Measurements from ENCODE around the gene SCAP.

The SCAP gene

DNA sequence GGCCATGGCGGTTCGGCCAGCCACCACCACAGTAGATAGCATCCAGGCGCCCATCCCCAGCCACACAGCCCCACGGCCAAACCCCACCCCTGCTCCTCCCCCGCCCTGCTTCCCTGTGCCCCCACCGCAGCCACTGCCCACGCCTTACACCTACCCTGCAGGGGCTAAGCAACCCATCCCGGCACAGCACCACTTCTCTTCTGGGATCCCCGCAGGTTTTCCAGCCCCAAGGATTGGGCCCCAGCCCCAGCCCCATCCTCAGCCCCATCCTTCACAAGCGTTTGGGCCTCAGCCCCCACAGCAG is 65.4 kb downstream of the SCAP start:
- H3K9ac ChIP-seq (ENCODE audit: low read depth in 1 of 2, low read length in 2 of 2): no peak overlapping the region
- peaks cover 70 to 75% of the 10 kb centered on the region in 2 donors for H3K36me3 ChIP-seq (ENCODE audit: control insufficient read depth in 2 of 2, insufficient read depth in 2 of 2, low read length in 2 of 2)
- peaks cover 0 to 3% of the 10 kb centered on the region in 2 donors for H3K4me1 ChIP-seq (ENCODE audit: control insufficient read depth in 2 of 2, insufficient read depth in 2 of 2, low read length in 2 of 2)
- H3K27me3 ChIP-seq (ENCODE audit: control insufficient read depth in 2 of 2, insufficient read depth in 2 of 2, low read length in 2 of 2): no peaks in the 10 kb centered on the region
- H3K9me3 ChIP-seq (ENCODE audit: control insufficient read depth in 2 of 2, low read length in 2 of 2): no peaks in the 10 kb centered on the region
- no peak overlapping the region for H3K4me3 ChIP-seq (ENCODE audit: low read length in 2 of 2)
- no peak overlapping the region for H3K27ac ChIP-seq (ENCODE audit: low read depth in 2 of 2, low read length in 2 of 2)

DNA sequence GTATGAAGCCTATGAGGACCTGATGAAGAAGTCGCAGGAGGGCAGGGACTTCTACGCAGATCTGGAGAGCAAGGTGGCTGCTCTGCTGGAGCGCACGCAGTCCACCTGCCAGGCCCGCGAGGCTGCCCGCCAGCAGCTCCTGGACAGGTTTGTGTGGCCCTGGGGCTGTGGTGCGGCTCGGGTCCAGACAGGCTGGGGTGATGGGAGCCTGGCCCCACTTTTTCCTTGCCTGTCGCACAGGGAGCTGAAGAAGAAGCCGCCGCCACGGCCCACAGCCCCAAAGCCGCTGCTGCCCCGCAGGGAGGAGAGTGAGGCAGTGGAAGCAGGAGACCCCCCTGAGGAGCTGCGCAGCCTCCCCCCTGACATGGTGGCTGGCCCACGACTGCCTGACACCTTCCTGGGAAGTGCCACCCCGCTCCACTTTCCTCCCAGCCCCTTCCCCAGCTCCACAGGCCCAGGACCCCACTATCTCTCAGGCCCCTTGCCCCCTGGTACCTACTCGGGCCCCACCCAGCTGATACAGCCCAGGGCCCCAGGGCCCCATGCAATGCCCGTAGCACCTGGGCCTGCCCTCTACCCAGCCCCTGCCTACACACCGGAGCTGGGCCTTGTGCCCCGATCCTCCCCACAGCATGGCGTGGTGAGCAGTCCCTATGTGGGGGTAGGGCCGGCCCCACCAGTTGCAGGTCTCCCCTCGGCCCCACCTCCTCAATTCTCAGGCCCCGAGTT is 65.9 kb downstream of the SCAP start:
- no peaks in the 10 kb centered on the region for H3K27me3 ChIP-seq (ENCODE audit: control insufficient read depth in 2 of 2, insufficient read depth in 2 of 2, low read length in 2 of 2)
- H3K36me3 ChIP-seq (ENCODE audit: control insufficient read depth in 2 of 2, insufficient read depth in 2 of 2, low read length in 2 of 2): peaks cover 68 to 70% of the 10 kb centered on the region in 2 donors

DNA sequence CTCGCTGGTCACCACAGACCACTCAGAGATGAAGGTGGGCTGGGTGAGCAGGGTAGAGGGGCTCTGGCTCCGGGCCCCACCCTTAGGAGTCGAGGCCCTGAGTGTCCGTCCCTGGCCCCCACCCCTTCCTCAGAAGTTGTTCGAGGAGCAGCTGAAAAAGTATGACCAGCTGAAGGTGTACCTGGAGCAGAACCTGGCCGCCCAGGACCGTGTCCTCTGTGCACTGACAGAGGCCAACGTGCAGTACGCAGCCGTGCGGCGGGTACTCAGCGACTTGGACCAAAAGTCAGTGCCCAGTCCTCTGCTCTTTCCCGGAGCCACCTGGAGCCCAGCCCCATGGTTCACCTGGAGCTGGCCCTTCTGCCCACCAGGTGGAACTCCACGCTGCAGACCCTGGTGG is 66.5 kb downstream of the SCAP start:
- no peak overlapping the region for H3K27ac ChIP-seq (ENCODE audit: low read depth in 2 of 2, low read length in 2 of 2)
- no peak overlapping the region for H3K4me3 ChIP-seq (ENCODE audit: low read length in 2 of 2)
- peaks cover 66% of the 10 kb centered on the region in 2 donors for H3K36me3 ChIP-seq (ENCODE audit: control insufficient read depth in 2 of 2, insufficient read depth in 2 of 2, low read length in 2 of 2)
- peaks cover 3 to 6% of the 10 kb centered on the region in 2 donors for H3K4me1 ChIP-seq (ENCODE audit: control insufficient read depth in 2 of 2, insufficient read depth in 2 of 2, low read length in 2 of 2)
- H3K9me3 ChIP-seq (ENCODE audit: control insufficient read depth in 2 of 2, low read length in 2 of 2): no peaks in the 10 kb centered on the region
- no peaks in the 10 kb centered on the region for H3K27me3 ChIP-seq (ENCODE audit: control insufficient read depth in 2 of 2, insufficient read depth in 2 of 2, low read length in 2 of 2)
- no peak overlapping the region for H3K9ac ChIP-seq (ENCODE audit: low read depth in 1 of 2, low read length in 2 of 2)

More for the DNA sequence above, 65.9 kb downstream of the SCAP start:
- no peaks in the 10 kb centered on the region for H3K9me3 ChIP-seq (ENCODE audit: control insufficient read depth in 2 of 2, low read length in 2 of 2)
- no peak overlapping the region for H3K27ac ChIP-seq (ENCODE audit: low read depth in 2 of 2, low read length in 2 of 2)
- H3K9ac ChIP-seq (ENCODE audit: low read depth in 1 of 2, low read length in 2 of 2): no peak overlapping the region
- peaks cover 3% of the 10 kb centered on the region in 2 donors for H3K4me1 ChIP-seq (ENCODE audit: control insufficient read depth in 2 of 2, insufficient read depth in 2 of 2, low read length in 2 of 2)
- H3K4me3 ChIP-seq (ENCODE audit: low read length in 2 of 2): no peak overlapping the region

DNA sequence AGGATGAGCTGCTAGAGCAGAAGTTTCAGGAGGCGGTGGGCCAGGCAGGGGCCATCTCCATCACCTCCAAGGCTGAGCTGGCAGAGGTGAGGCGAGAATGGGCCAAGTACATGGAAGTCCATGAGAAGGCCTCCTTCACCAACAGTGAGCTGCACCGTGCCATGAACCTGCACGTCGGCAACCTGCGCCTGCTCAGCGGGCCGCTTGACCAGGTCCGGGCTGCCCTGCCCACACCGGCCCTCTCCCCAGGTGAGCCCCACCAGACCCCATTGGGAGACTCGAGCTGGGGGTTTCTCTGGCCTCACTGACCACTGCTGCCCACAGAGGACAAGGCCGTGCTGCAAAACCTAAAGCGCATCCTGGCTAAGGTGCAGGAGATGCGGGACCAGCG is 66.9 kb downstream of the SCAP start:
- H3K4me3 ChIP-seq (ENCODE audit: low read length in 2 of 2): no peak overlapping the region
- H3K27ac ChIP-seq (ENCODE audit: low read depth in 2 of 2, low read length in 2 of 2): no peak overlapping the region
- no peak overlapping the region for H3K9ac ChIP-seq (ENCODE audit: low read depth in 1 of 2, low read length in 2 of 2)
- H3K4me1 ChIP-seq (ENCODE audit: control insufficient read depth in 2 of 2, insufficient read depth in 2 of 2, low read length in 2 of 2): peaks cover 3 to 6% of the 10 kb centered on the region in 2 donors
- no peaks in the 10 kb centered on the region for H3K9me3 ChIP-seq (ENCODE audit: control insufficient read depth in 2 of 2, low read length in 2 of 2)
- H3K27me3 ChIP-seq (ENCODE audit: control insufficient read depth in 2 of 2, insufficient read depth in 2 of 2, low read length in 2 of 2): no peaks in the 10 kb centered on the region
- peaks cover 61 to 62% of the 10 kb centered on the region in 2 donors for H3K36me3 ChIP-seq (ENCODE audit: control insufficient read depth in 2 of 2, insufficient read depth in 2 of 2, low read length in 2 of 2)

DNA sequence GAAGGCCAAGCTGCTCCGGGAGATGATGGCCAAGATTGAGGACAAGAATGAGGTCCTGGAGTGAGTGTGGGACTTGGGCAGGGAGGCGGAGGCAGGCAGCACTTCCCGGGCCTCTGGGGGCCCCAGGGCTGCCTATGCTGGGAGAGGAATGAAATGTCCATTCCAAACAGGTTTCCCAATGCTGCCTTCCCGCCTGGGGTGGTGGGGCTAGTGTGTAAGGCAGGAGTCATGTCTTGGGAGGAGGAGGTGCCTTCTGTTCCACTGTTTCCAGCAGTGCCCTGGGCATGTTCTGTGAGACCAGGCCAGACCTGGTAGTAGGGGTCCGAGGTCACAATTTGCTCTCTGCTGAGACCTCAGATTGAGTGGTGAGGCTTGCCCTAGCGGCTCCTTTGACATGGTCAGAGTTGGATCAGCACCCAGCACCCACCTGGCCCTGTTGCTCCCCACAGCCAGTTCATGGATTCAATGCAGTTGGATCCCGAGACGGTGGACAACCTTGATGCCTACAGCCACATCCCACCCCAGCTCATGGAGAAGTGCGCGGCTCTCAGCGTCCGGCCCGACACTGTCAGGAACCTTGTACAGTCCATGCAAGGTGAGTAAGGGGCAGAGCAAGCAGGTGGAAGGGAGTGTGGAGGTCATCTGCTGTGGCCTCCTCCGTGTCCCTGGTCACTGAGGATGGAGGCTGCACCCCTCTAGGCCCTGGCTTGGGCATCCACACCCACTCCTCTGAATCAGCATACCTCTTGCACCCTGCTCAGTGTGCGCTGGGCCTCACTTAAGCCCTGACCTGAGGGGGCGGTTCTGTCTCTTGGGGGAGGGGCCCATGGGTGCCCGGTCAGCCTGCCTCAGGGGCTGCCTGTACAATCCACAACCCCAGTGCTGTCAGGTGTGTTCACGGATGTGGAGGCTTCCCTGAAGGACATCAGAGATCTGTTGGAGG is 67.6 kb downstream of the SCAP start:
- peaks cover 3 to 6% of the 10 kb centered on the region in 2 donors for H3K4me1 ChIP-seq (ENCODE audit: control insufficient read depth in 2 of 2, insufficient read depth in 2 of 2, low read length in 2 of 2)
- H3K4me3 ChIP-seq (ENCODE audit: low read length in 2 of 2): no peak overlapping the region
- H3K9me3 ChIP-seq (ENCODE audit: control insufficient read depth in 2 of 2, low read length in 2 of 2): no peaks in the 10 kb centered on the region
- H3K27me3 ChIP-seq (ENCODE audit: control insufficient read depth in 2 of 2, insufficient read depth in 2 of 2, low read length in 2 of 2): no peaks in the 10 kb centered on the region
- no peak overlapping the region for H3K9ac ChIP-seq (ENCODE audit: low read depth in 1 of 2, low read length in 2 of 2)
- no peak overlapping the region for H3K27ac ChIP-seq (ENCODE audit: low read depth in 2 of 2, low read length in 2 of 2)
- peaks cover 56 to 59% of the 10 kb centered on the region in 2 donors for H3K36me3 ChIP-seq (ENCODE audit: control insufficient read depth in 2 of 2, insufficient read depth in 2 of 2, low read length in 2 of 2)

DNA sequence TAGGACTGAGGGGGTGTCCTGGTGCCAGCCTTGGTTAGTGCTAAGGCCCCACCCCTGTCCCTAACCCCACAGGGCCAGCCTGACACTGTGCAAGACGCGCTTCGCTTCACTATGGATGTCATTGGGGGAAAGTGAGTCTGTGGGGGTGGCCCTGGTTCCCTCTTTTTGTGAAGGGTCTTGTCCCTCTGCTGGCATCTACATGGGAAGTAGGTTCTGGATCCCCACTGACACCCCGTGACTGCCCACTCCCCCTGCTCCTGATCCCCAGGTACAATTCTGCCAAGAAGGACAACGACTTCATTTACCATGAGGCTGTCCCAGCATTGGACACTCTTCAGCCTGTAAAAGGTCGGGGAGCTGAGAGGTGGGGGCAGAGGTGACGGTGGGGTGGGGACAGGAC is 68.5 kb downstream of the SCAP start:
- H3K4me1 ChIP-seq (ENCODE audit: control insufficient read depth in 2 of 2, insufficient read depth in 2 of 2, low read length in 2 of 2): peaks cover 3 to 6% of the 10 kb centered on the region in 2 donors

DNA sequence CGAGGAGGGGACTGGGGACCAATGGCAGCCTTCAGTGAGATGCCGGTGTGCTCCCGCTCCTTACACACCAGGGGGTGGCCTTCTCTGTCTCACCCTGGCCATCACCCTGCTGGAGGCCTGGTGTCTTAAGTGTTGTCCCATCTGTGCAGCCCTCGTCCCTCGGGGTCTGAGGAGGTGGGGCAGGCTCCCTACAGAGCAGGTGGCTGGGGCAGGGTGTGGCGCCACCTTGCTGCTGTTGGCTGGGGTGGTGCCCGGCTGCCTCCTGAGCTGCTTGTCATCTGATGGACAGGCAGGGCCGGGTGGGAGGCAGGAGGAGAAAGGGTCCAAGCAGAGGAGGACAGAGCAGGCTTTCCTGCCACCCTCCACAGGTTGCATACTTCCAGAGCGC is 69.0 kb downstream of the SCAP start:
- Histone ChIP-seq H3K27ac (ENCODE audit: low read depth in 2 of 2, low read length in 2 of 2) (no peak overlapping the region), H3K36me3 (ENCODE audit: control insufficient read depth in 2 of 2, insufficient read depth in 2 of 2, low read length in 2 of 2) (peaks cover 44 to 47% of the 10 kb centered on the region in 2 donors)

More for the DNA sequence above, 68.5 kb downstream of the SCAP start:
- no peaks in the 10 kb centered on the region for H3K9me3 ChIP-seq (ENCODE audit: control insufficient read depth in 2 of 2, low read length in 2 of 2)
- H3K27ac ChIP-seq (ENCODE audit: low read depth in 2 of 2, low read length in 2 of 2): no peak overlapping the region
- peaks cover 48 to 52% of the 10 kb centered on the region in 2 donors for H3K36me3 ChIP-seq (ENCODE audit: control insufficient read depth in 2 of 2, insufficient read depth in 2 of 2, low read length in 2 of 2)
- H3K4me3 ChIP-seq (ENCODE audit: low read length in 2 of 2): no peak overlapping the region
- H3K27me3 ChIP-seq (ENCODE audit: control insufficient read depth in 2 of 2, insufficient read depth in 2 of 2, low read length in 2 of 2): no peaks in the 10 kb centered on the region
- no peak overlapping the region for H3K9ac ChIP-seq (ENCODE audit: low read depth in 1 of 2, low read length in 2 of 2)

DNA sequence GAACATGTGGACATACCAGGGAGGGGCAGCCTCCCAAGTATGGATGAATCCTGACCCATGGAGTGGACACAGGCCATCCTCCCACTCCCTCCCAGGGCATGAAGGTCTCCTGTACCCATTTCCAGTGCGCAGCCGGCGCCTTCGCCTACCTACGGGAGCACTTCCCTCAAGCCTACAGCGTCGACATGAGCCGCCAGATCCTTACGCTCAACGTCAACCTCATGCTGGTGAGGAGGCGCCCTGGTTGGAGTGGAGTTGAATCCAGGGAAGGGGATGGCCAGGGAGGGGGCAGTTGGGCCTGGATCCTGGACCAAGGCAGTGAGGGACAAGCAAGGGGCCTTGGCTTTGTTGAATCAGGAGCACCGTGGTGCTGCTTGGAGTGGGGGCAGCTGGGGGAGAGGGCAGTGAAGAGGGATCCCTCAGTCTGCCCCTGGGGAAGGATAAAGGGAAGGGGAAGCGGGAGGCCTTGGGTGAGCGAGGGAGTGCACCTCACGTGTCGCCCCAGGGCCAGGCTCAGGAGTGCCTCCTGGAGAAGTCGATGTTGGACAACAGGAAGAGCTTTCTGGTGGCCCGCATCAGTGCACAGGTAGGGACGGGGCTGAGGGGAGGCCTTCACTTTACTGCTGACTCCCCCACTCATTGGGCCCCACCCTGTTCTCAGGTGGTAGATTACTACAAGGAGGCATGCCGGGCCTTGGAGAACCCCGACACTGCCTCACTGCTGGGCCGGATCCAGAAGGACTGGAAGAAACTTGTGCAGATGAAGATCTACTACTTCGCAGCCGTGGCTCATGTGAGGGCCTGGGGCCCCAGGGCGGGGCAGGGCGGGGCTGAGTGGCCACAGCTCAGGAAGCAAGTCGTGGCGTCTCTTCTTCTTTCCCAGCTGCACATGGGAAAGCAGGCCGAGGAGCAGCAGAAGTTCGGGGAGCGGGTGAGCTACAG is 69.7 kb downstream of the SCAP start:
- H3K36me3 ChIP-seq (ENCODE audit: control insufficient read depth in 2 of 2, insufficient read depth in 2 of 2, low read length in 2 of 2): peaks cover 38 to 41% of the 10 kb centered on the region in 2 donors
- H3K9me3 ChIP-seq (ENCODE audit: control insufficient read depth in 2 of 2, low read length in 2 of 2): no peaks in the 10 kb centered on the region
- no peak overlapping the region for H3K9ac ChIP-seq (ENCODE audit: low read depth in 1 of 2, low read length in 2 of 2)
- H3K4me3 ChIP-seq (ENCODE audit: low read length in 2 of 2): no peak overlapping the region
- no peak overlapping the region for H3K27ac ChIP-seq (ENCODE audit: low read depth in 2 of 2, low read length in 2 of 2)
- peaks cover 3 to 6% of the 10 kb centered on the region in 2 donors for H3K4me1 ChIP-seq (ENCODE audit: control insufficient read depth in 2 of 2, insufficient read depth in 2 of 2, low read length in 2 of 2)
- H3K27me3 ChIP-seq (ENCODE audit: control insufficient read depth in 2 of 2, insufficient read depth in 2 of 2, low read length in 2 of 2): no peaks in the 10 kb centered on the region

More for the DNA sequence above, 69.0 kb downstream of the SCAP start:
- Histone ChIP-seq H3K27me3 (ENCODE audit: control insufficient read depth in 2 of 2, insufficient read depth in 2 of 2, low read length in 2 of 2) (no peaks in the 10 kb centered on the region), H3K4me3 (ENCODE audit: low read length in 2 of 2) (no peak overlapping the region), H3K4me1 (ENCODE audit: control insufficient read depth in 2 of 2, insufficient read depth in 2 of 2, low read length in 2 of 2) (peaks cover 3 to 6% of the 10 kb centered on the region in 2 donors), H3K9ac (ENCODE audit: low read depth in 1 of 2, low read length in 2 of 2) (no peak overlapping the region), H3K9me3 (ENCODE audit: control insufficient read depth in 2 of 2, low read length in 2 of 2) (no peaks in the 10 kb centered on the region)

DNA sequence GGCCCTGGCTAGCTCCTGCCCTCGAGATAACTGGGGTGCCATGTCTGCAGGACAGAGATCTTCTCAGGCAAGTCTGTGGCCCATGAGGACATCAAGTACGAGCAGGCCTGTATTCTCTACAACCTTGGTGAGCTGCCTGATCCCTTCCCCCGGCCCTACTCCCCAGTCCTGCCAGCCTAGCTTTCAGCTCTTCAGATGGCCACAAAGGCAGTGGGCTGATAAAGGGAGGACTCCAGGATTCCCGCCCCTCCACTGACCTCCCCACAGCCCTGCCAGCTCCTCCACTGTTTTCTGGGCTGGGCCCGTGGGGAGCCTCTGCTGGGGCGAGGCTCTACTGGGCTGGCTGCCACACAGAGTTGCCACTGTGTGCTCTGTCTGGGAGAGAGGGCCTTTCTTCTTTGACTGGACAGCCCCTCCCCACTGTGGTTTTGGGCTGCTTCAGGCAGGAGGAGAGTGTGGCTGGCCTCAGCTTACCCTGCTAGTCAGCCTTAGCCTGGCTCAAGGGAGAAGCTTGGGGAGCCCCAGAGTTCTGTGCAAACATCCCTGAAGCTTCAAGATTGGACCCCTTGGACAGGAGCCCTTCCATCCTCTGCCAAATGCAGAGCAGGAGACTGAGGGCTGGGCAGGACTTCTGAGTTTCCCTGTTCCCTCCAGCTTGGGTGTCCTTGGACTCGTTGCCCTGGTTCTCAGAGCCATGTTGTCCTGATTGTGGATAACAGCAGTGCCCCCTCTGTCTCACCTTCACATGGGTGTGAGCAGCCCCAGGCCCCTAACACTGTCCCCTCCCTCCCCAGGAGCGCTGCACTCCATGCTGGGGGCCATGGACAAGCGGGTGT is 70.6 kb downstream of the SCAP start:
- no peaks in the 10 kb centered on the region for H3K27me3 ChIP-seq (ENCODE audit: control insufficient read depth in 2 of 2, insufficient read depth in 2 of 2, low read length in 2 of 2)
- no peak overlapping the region for H3K9ac ChIP-seq (ENCODE audit: low read depth in 1 of 2, low read length in 2 of 2)
- peaks cover 3 to 6% of the 10 kb centered on the region in 2 donors for H3K4me1 ChIP-seq (ENCODE audit: control insufficient read depth in 2 of 2, insufficient read depth in 2 of 2, low read length in 2 of 2)
- peak overlapping the region in 1 of 2 donors; percentile 3 for H3K27ac ChIP-seq (ENCODE audit: low read depth in 2 of 2, low read length in 2 of 2)
- no peak overlapping the region for H3K4me3 ChIP-seq (ENCODE audit: low read length in 2 of 2)
- peaks cover 36 to 40% of the 10 kb centered on the region in 2 donors for H3K36me3 ChIP-seq (ENCODE audit: control insufficient read depth in 2 of 2, insufficient read depth in 2 of 2, low read length in 2 of 2)
- H3K9me3 ChIP-seq (ENCODE audit: control insufficient read depth in 2 of 2, low read length in 2 of 2): no peaks in the 10 kb centered on the region

Data from mucosa of rectum (tissue), 2 donors.